PFSK-1 (cell line): ENCODE results near the gene SLC25A47.

ENCODE experiments used
- FOXP2 ChIP-seq: optimal IDR thresholded peaks from 2 replicates; pipeline ENCODE3; 2011; ENCODE audit warnings: borderline replicate concordance, control low read depth, inconsistent platforms; ENCODE audit not compliant: insufficient read depth; ENCODE audit errors: extremely low read length, extremely low read depth
- POLR2AphosphoS5 ChIP-seq: IDR thresholded peaks from 2 replicates; pipeline ENCODE4 v1.6.1; 2012; ENCODE audit warnings: low read depth, mild to moderate bottlenecking, control low read depth, low read length, moderate library complexity
- REST ChIP-seq, 2 experiments: IDR thresholded peaks; 2 replicates each; pipeline versions ENCODE4 v1.6.1 to v1.8.0; 2011 to 2012; ENCODE audit warnings: low read depth in 2 of 2, low read length in 2 of 2, control low read depth in 1 of 2, inconsistent platforms in 1 of 2, mild to moderate bottlenecking in 1 of 2, moderate library complexity in 1 of 2; ENCODE audit not compliant: insufficient read depth in 1 of 2
- SIN3A ChIP-seq: IDR thresholded peaks from 2 replicates; pipeline ENCODE4 v1.6.1; 2012; ENCODE audit warnings: mild to moderate bottlenecking, low read length, moderate library complexity, borderline replicate concordance; ENCODE audit not compliant: insufficient read depth
- TAF1 ChIP-seq: IDR thresholded peaks from 2 replicates; pipeline ENCODE4 v1.6.1; 2012; ENCODE audit warnings: low read length, control low read depth, borderline replicate concordance; ENCODE audit not compliant: insufficient read depth

The SLC25A47 gene

GRCh38 chr14:100339766-100340422 lies 16.8 kb downstream of the SLC25A47 start:
- TF ChIP-seq POLR2AphosphoS5 (no peak), SIN3A (no peak), FOXP2 (no peak), REST (IDR thresholded peaks at IDR 0.05; ENCODE audit: insufficient read depth in 1 of 2, low read depth in 2 of 2, low read length in 2 of 2) (no peak), TAF1 (no peak)

GRCh38 chr14:100340423-100340813 lies 17.3 kb downstream of the SLC25A47 start:
- TF ChIP-seq FOXP2, result no peak
- TF ChIP-seq SIN3A, result no peak
- TF ChIP-seq POLR2AphosphoS5, result no peak
- TF ChIP-seq TAF1, result no peak
- no peak for TF ChIP-seq REST (IDR thresholded peaks at IDR 0.05; ENCODE audit: insufficient read depth in 1 of 2, low read depth in 2 of 2, low read length in 2 of 2)

GRCh38 chr14:100341301-100342031 lies 18.3 kb downstream of the SLC25A47 start:
- TF ChIP-seq REST (IDR thresholded peaks at IDR 0.05; ENCODE audit: insufficient read depth in 1 of 2, low read depth in 2 of 2, low read length in 2 of 2) (no peak), SIN3A (no peak), POLR2AphosphoS5 (no peak), TAF1 (no peak), FOXP2 (no peak)

GRCh38 chr14:100342195-100342594 lies 19.1 kb downstream of the SLC25A47 start:
- TF ChIP-seq SIN3A (no peak), FOXP2 (no peak), REST (IDR thresholded peaks at IDR 0.05; ENCODE audit: insufficient read depth in 1 of 2, low read depth in 2 of 2, low read length in 2 of 2) (no peak), TAF1 (no peak), POLR2AphosphoS5 (no peak)
